Measurements from ENCODE around the gene EIF4G3.

EIF4G3 gene

DNA sequence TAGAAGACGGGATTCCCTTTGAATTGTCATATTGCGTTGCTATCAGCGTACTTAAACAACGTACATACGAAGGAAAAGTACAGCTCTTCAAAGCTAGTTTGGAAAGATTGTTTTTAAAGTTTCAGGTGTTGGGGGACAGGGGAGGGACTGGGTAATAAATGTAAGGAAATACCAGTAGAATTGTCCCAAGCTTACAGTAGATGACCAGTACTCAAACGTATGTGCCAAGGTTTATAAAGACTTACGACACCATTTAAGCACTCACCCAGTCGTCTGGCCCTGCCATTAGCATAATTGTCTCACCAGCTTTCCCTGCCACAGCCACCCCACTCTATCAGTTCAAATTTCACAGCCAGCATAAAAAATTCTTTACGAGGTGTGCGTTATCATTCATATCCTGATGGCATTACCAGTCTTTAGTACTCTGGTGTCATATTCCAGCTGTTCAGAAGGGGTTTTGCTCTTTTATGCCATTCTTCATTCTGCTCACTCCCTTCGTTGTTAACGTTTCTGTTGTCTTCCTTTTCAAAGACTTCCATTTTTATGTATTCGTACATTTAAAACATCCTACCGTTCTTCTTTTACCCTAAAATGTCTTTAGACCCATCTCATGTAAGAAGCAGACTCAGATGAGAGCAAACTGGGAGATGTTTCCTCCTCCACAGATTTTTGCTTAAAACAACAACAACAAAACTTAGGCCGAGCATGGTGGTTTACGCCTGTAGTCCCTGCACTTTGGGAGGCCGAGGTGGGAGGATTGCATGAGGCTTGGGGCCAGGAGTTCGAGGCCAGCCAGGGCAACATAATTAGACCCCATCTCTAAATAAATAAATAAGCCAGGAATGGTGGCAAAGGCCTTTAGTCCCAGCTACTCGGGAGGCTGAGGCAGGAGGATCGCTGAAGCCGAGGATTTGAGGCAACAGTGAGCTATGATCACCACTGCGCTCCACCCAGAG, 388.6 kb downstream of the EIF4G3 start:
- no peak for DNase-seq

GRCh38 chr1:20787029-20787839, 389.5 kb downstream of the EIF4G3 start, which contains the start of gene HP1BP3:
TSS of gene HP1BP3 (minus strand) at chr1:20787307. CDS start at chr1:20780440, 6,867 bp downstream.
- DNase-seq = peak; percentile 52 to 73

GRCh38 chr1:20786253-20787028, 390.3 kb downstream of the EIF4G3 start:
- DNase-seq = peak; percentile 89 to 93

DNA sequence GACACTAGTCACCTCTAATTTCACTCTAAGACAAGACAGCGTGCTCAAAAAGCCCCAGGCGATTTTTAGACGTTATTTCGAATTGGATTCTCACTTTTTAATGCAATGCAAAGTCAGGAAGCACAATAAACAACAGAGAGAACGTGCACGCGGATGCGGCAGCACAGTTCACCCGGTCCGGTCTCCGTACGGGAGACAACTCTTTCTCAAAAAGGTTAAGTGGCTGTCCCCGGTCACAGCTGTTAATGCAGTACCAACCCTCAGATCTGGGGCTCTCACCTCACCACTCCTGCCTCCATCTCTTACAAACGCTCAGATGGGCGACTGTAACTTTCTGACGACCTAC, 390.8 kb downstream of the EIF4G3 start:
- DNase-seq = no peak

DNA sequence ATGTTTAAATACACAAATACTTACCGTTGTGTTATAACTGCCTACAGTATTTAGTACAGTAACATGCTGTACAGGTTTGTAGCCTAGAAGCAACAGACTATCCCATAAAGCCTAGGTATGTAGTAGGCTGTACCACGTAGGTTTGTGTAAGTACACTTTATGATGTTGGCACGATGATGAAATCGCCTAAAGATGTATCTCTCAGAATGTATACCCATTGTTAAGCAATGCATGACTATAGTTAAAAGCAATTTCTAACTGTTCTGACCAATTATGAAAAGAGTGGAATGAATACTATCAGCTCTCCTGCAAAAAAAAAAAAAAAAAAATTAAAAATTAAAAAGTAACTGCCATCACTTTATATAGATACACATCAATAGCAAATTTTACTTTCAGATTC, 401.0 kb downstream of the EIF4G3 start:
- DNase-seq = no peak

GRCh38 chr1:20771780-20772179, 404.9 kb downstream of the EIF4G3 start:
- DNase-seq = no peak

GRCh38 chr1:20770314-20771087, 406.2 kb downstream of the EIF4G3 start:
- no peak for DNase-seq

- no peak for DNase-seq
Observed at GRCh38 chr1:20767271-20767670, 409.4 kb downstream of the EIF4G3 start.

- DNase-seq = no peak
Observed at GRCh38 chr1:20763417-20763816, 413.3 kb downstream of the EIF4G3 start.

DNA sequence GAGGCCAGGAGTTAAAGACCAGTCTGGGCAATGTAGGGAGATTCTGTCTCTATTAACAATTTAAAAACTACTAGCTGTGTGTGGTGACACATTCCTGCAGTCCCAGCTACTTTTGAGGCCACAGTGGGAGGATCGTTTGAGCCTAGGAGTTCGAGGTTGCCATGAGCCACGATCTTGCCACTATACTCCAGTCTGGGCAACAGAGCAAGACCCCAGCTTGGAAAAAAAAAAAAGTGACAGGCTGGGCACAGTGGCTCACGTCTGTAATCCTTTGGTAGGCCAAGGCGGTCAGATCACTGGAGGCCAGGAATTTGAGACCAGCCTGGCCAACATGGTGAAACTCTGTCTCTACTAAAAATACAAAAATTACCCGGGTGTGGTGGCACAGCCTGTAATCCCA, 416.4 kb downstream of the EIF4G3 start:
- DNase-seq = no peak
